Common myeloid progenitor, CD34-positive (primary cell): ENCODE results near the gene FAS.

ENCODE experiments used
- CTCF ChIA-PET: fragments of 350-600 bp; sonication (Branson Sonifier 250); formaldehyde crosslinking; loops from one replicate; lab custom pipeline; 2021; ENCODE audit warnings: antibody characterized with exemption; lab: Charles Lee
- POLR2A ChIA-PET: fragments of 350-600 bp; sonication (Branson Sonifier 250); formaldehyde crosslinking; loops from one replicate; lab custom pipeline; 2021; ENCODE audit warnings: antibody characterized with exemption; lab: Charles Lee
- DNase-seq, 3 donors: peaks; one replicate each; pipeline versions ENCODE4 v3.0.0 to v3.0.0-alpha.2; 2013
- H3K27ac ChIP-seq, 2 experiments: 1 replicate in 1 of 2; 2 replicates in 1 of 2; pipeline ENCODE4 v1.7.0; 2013; ENCODE audit warnings: inconsistent platforms in 2 of 2, low read length in 2 of 2, mild to moderate bottlenecking in 2 of 2, low read depth in 1 of 2, moderate library complexity in 1 of 2; ENCODE audit not compliant: severe bottlenecking in 2 of 2, insufficient read depth in 1 of 2, poor library complexity in 1 of 2
- H3K27me3 ChIP-seq, 5 experiments: replicated peaks in 2 of 5; 1 replicate in 3 of 5; 2 replicates in 2 of 5; pipeline versions ENCODE4 v1.6.1 to v1.7.0; 2013; ENCODE audit warnings: low read length in 4 of 5, mild to moderate bottlenecking in 2 of 5, moderate library complexity in 2 of 5, inconsistent platforms in 1 of 5; ENCODE audit not compliant: insufficient read depth in 5 of 5, control insufficient read depth in 4 of 5
- H3K36me3 ChIP-seq, 4 experiments: 1 replicate in 2 of 4; 2 replicates in 2 of 4; pipeline versions ENCODE4 v1.6.1 to v1.7.0; 2013; ENCODE audit warnings: low read length in 3 of 4, control low read depth in 1 of 4, mild to moderate bottlenecking in 1 of 4; ENCODE audit not compliant: control insufficient read depth in 4 of 4, insufficient read depth in 4 of 4
- H3K4me1 ChIP-seq, 4 experiments: 1 replicate in 3 of 4; 2 replicates in 1 of 4; pipeline versions ENCODE4 v1.6.1 to v1.7.1; 2013; ENCODE audit warnings: low read length in 3 of 4, mild to moderate bottlenecking in 3 of 4, control low read depth in 1 of 4, inconsistent platforms in 1 of 4, moderate library complexity in 1 of 4; ENCODE audit not compliant: control insufficient read depth in 4 of 4, insufficient read depth in 4 of 4; ENCODE audit errors: control extremely low read depth in 1 of 4
- H3K4me3 ChIP-seq, 7 experiments: 1 replicate in 4 of 7; 2 replicates in 3 of 7; pipeline versions ENCODE4 v1.5.1 to v1.7.0; 2013; ENCODE audit warnings: mild to moderate bottlenecking in 7 of 7, low read length in 6 of 7, moderate library complexity in 6 of 7, inconsistent platforms in 2 of 7, low read depth in 2 of 7, control low read depth in 1 of 7; ENCODE audit not compliant: insufficient read depth in 4 of 7, control insufficient read depth in 1 of 7; ENCODE audit errors: extremely low read depth in 1 of 7
- H3K9me3 ChIP-seq, 5 experiments: 1 replicate in 4 of 5; 2 replicates in 1 of 5; pipeline versions ENCODE4 v1.6.1 to v1.7.1; 2013; ENCODE audit warnings: low read length in 4 of 5, mild to moderate bottlenecking in 2 of 5, inconsistent platforms in 1 of 5, low read depth in 1 of 5, moderate library complexity in 1 of 5; ENCODE audit not compliant: control insufficient read depth in 4 of 5, insufficient read depth in 2 of 5; ENCODE audit errors: control extremely low read depth in 1 of 5
- WGBS: methylation state at CpG from one replicate; pipeline ENCODE4 v1.1.5; 2013; ENCODE audit not compliant: insufficient coverage; 5-methylcytosine and 5-hydroxymethylcytosine counted together

Gene FAS

GRCh38 chr10:88949051-88949450 lies 41.5 kb upstream of the FAS start:
- H3K27ac ChIP-seq, result no peak overlapping the region
- ChIA-PET POLR2A (no interaction called here), CTCF (interaction anchor here (1.1 to 1.5 kb wide), 3 partner anchors 14 to 16 kb away, joined by 4 to 7 read pairs (median 5); no protein-coding TSS in a partner anchor)
- H3K27me3 ChIP-seq, result no peaks in the 10 kb centered on the region
- H3K36me3 ChIP-seq, result no peaks in the 10 kb centered on the region
- no peaks in the 10 kb centered on the region for H3K9me3 ChIP-seq
- no peak overlapping the region for H3K4me3 ChIP-seq
- 100% methylated on average over 2 of the region's 2 CpGs for WGBS
- no peak for DNase-seq
- H3K4me1 ChIP-seq, result peaks cover 0 to 16% (median 4%) of the 10 kb centered on the region in 4 experiments

DNA sequence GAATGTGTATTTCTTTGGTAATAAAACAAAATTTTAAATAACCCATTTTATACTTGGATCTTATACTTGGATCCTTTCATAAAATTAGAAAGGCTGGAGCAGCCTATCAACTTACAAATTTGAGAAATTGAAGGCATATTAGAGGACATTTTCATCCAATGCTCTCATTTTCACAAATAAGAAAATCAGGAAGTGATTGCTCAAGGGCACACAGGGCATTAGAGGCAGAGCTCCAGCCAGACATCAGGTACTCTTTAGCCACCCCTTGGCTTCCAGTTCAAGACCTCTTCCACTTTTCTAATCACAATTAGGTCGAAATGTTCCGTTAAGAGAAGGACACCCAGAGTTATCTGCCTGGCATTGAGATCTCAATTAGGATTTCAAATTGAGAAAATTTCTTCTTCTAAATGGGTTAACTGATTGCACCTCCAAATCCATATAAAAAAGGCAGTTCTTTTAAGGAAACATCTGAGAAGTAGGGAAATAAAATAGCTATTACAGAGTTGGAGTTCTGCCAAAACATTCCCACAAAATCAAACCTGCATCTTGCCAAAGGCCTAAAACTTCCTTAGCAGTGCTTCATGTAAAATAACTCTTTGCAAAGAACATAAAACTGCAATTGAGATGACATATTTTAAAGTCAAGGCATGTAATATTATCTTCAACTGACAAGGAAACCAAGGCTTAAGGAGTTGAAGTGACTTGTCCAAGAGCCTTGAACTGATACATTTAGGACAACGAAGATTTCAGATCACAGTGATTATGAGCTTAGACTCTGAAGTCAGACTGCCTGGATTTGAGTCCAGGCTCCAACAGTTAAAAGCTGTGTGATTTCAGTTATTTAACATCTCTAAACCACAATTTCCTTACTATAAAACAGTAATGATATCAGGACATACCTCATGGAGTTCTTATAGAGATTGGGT lies 40.4 kb upstream of the FAS start:
- Histone ChIP-seq H3K4me1 (peaks cover 0 to 10% (median 3%) of the 10 kb centered on the region in 4 experiments), H3K4me3 (no peak overlapping the region), H3K27ac (no peak overlapping the region), H3K27me3 (no peaks in the 10 kb centered on the region), H3K36me3 (no peaks in the 10 kb centered on the region), H3K9me3 (no peaks in the 10 kb centered on the region)
- 60% methylated on average over 1 of the region's 3 CpGs for WGBS
- DNase-seq, result peak in 1 of 3 donors; percentile 21
- ChIA-PET POLR2A (no interaction called here), CTCF (interaction anchor here (0.8 to 1.6 kb wide), 4 partner anchors 10 to 79 kb away, joined by 3 to 7 read pairs (median 4); no protein-coding TSS in a partner anchor)

DNA sequence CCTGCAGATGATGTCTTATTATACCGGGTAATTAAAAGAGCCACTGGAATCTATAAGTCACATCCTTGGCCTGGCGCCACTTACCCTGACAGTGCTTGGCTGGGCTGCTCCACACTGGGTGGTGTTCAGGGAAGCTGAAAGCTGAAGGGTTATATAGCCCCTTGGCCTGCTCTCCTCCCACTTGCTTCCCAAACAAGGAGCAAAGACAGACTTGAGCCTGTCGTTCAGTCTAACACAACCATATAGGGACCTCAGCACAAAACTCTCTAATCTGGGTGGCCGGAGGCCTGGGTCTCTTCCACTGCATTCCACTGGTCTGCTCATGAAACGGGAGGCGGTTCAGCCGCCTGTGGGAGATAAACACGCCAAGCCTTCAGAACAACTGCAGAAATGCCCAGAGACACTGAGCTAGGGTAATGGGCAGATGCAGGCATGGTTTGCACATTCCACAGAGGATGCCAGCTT lies 37.9 kb upstream of the FAS start, which contains the start of gene ACTA2:
ACTA2 (minus strand) TSS at position 127 of the 465 bp plus-strand sequence. CDS start 3,843 bp downstream, outside the sequence.
- WGBS, result 95% methylated on average over 6 of the region's 8 CpGs
- Histone ChIP-seq H3K36me3 (no peaks in the 10 kb centered on the region), H3K27me3 (no peaks in the 10 kb centered on the region), H3K4me3 (no peak within 1 kb of the TSS), H3K27ac (no peak within 1 kb of the TSS), H3K4me1 (peaks cover 0 to 10% (median 3%) of the 10 kb centered on the region in 4 experiments), H3K9me3 (peaks cover 0 to 1% (median 0%) of the 10 kb centered on the region in 5 experiments)
- DNase-seq, result no peak
- POLR2A ChIA-PET, result no interaction called here
- CTCF ChIA-PET, result interaction anchor here (1.0 kb wide), 1 partner anchor 385 kb away, joined by 3 read pairs; no protein-coding TSS in a partner anchor

GRCh38 chr10:88953662-88954061 lies 36.9 kb upstream of the FAS start:
- H3K4me1 ChIP-seq, result peaks cover 0 to 10% (median 3%) of the 10 kb centered on the region in 4 experiments
- no peaks in the 10 kb centered on the region for H3K36me3 ChIP-seq
- H3K9me3 ChIP-seq, result peaks cover 0 to 1% (median 0%) of the 10 kb centered on the region in 5 experiments
- H3K27ac ChIP-seq, result no peak overlapping the region
- no peak overlapping the region for H3K4me3 ChIP-seq
- no peaks in the 10 kb centered on the region for H3K27me3 ChIP-seq
- POLR2A ChIA-PET, result no interaction called here
- peak in 2 of 3 donors; percentile 33 to 54 for DNase-seq
- CTCF ChIA-PET, result interaction anchor here (0.8 to 1.0 kb wide), 2 partner anchors 10 to 386 kb away, joined by 3 read pairs; no protein-coding TSS in a partner anchor
- 100% methylated on average over 2 of the region's 5 CpGs for WGBS

GRCh38 chr10:88954458-88955083 lies 36.0 kb upstream of the FAS start:
- CTCF ChIA-PET, result interaction anchor here (0.8 kb wide), 1 partner anchor 11 kb away, joined by 3 read pairs; no protein-coding TSS in a partner anchor
- POLR2A ChIA-PET, result no interaction called here
- WGBS, result no CpG with 5 or more reads among the region's 4 CpGs
- no peak overlapping the region for H3K4me3 ChIP-seq
- H3K4me1 ChIP-seq, result peaks cover 0 to 10% (median 3%) of the 10 kb centered on the region in 4 experiments
- no peak overlapping the region for H3K27ac ChIP-seq
- H3K36me3 ChIP-seq, result no peaks in the 10 kb centered on the region
- H3K9me3 ChIP-seq, result peaks cover 0 to 1% (median 0%) of the 10 kb centered on the region in 5 experiments
- no peak for DNase-seq
- H3K27me3 ChIP-seq, result no peaks in the 10 kb centered on the region

DNA sequence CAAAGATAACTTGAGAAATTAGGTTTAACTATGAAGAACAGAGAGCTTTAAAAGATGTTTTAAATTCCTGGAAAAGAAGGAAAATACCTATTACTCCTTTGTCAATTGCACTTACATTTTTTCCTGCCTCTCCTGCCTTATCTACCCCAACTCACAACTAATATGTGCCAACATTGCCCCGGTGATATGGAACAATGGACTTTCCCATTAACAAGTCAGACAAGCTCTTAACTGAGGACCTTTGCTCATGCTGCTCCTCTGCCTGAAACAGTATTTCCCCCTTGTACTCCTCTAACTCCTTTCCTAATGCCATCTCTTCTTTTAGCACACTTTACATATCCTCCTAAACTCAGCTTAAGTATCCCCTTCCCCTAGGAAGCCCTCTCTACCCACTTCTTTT lies 33.2 kb upstream of the FAS start:
- peaks cover 0 to 1% (median 0%) of the 10 kb centered on the region in 5 experiments for H3K9me3 ChIP-seq
- no peak overlapping the region for H3K4me3 ChIP-seq
- WGBS, result 96% methylated on average over 1 of the region's 1 CpG
- H3K4me1 ChIP-seq, result peaks cover 0 to 11% (median 2%) of the 10 kb centered on the region in 4 experiments
- no peaks in the 10 kb centered on the region for H3K27me3 ChIP-seq
- no peak for DNase-seq
- no peaks in the 10 kb centered on the region for H3K36me3 ChIP-seq
- ChIA-PET POLR2A (interaction anchor here (0.8 kb wide), 1 partner anchor 230 kb away, joined by 3 read pairs; no protein-coding TSS in a partner anchor), CTCF (interaction anchor here (1.0 to 1.6 kb wide), 5 partner anchors 9 to 256 kb away, joined by 3 to 8 read pairs (median 3); no protein-coding TSS in a partner anchor)
- H3K27ac ChIP-seq, result no peak overlapping the region
